ENCODE results near the gene CCDC85B.

CCDC85B gene

DNA sequence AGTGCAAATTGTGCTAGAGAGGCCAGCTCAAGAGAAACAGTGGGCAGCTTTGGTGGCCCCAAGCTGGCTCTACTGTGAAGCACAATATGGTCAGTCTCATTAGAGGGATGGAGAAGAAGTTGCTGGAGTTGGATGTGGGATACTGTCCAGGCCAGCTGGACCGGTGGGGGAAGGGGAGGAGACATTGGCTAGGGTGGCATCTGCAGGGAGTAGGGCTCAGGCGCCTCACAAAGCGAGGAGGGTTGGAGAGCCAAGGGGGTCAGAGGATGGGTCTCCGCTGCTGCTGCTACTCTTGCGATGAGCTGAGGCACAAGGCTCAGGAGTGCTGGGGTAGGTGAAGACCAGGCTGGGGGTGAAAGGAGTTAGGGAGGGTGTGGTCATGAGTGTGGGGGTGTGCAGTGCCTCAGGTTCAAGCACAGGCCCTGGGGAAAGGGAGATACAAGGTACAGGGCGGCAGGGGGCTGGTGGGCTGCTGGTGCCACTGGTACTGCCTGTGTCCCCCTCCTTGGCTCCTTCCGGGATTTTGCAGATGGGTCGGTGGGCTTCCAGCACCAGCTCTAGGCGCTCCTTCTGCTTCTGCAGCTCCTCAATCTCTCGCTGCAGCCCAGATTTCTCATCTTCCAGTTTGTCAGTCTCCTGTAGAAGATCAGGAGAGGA, 2.3 kb downstream of the CCDC85B start:
- H3K4me3 ChIP-seq (replicated peaks; ENCODE audit: low read depth, low read length), result peak overlapping the region; percentile 74
- DNase-seq (ENCODE audit: low read depth), result no peak
- TF ChIP-seq, protein P1, sequence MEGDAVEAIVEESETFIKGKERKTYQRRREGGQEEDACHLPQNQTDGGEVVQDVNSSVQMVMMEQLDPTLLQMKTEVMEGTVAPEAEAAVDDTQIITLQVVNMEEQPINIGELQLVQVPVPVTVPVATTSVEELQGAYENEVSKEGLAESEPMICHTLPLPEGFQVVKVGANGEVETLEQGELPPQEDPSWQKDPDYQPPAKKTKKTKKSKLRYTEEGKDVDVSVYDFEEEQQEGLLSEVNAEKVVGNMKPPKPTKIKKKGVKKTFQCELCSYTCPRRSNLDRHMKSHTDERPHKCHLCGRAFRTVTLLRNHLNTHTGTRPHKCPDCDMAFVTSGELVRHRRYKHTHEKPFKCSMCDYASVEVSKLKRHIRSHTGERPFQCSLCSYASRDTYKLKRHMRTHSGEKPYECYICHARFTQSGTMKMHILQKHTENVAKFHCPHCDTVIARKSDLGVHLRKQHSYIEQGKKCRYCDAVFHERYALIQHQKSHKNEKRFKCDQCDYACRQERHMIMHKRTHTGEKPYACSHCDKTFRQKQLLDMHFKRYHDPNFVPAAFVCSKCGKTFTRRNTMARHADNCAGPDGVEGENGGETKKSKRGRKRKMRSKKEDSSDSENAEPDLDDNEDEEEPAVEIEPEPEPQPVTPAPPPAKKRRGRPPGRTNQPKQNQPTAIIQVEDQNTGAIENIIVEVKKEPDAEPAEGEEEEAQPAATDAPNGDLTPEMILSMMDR (IDR thresholded peaks at IDR 0.05; ENCODE audit: low read length, missing control alignments), result no peak

DNA sequence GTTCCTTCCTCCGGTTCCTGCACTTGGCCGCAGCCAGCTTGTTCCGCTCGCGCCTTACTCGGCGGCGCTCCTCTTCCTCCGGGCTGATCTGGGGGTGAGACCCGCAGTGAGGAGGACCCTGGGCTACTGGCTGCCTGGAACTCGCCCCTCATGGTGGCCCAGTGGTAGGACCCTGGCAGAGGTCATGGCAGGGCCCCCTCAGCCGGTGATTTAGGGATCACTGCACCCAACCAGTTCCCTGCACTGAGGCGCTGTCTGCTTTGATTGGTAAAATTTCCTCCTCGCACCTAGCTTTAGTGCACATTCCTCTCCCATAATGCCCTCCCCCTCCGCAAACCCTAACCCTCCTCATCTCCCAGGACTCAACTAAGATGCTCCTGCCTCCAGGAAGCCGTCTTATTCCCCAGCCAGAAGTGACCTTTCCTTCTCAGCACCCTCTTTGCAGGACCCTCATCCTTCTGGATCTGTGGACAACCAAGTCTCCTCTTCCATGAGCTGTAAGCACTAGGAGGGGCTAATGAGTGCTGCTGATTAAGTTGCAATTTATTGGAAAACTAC, 3.6 kb downstream of the CCDC85B start:
- TF ChIP-seq, protein P1 (IDR thresholded peaks at IDR 0.05; ENCODE audit: low read length, missing control alignments), result no peak
- H3K4me3 ChIP-seq (replicated peaks; ENCODE audit: low read depth, low read length), result no peak overlapping the region
- DNase-seq (ENCODE audit: low read depth), result no peak

DNA sequence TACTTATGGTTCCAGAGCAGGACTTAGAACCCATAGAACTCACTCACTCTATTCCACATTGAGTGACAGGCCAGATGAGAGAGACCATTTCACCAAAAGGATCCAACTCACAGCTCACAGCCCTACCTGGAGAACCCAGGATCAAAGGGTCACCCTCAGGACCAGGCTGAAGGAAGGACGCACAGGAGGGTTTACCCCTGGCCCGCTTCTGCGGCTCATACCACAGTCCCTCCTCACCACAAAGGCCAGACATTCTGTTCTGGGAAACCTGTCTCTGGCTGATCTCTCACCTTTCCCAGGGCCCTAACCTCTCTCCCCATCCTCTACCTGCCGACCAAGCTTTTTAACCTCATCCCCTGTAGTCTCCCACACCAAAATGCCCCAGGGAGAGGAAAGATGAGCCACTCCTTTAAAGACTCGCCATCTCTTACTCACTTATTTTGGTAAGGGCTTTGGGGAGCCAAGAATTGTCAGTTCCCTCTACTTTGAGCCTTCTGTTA, 5.1 kb downstream of the CCDC85B start:
- no peak for DNase-seq (ENCODE audit: low read depth)
- no peak overlapping the region for H3K4me3 ChIP-seq (replicated peaks; ENCODE audit: low read depth, low read length)
- TF ChIP-seq, protein P1 (IDR thresholded peaks at IDR 0.05; ENCODE audit: low read length, missing control alignments), result no peak

DNA sequence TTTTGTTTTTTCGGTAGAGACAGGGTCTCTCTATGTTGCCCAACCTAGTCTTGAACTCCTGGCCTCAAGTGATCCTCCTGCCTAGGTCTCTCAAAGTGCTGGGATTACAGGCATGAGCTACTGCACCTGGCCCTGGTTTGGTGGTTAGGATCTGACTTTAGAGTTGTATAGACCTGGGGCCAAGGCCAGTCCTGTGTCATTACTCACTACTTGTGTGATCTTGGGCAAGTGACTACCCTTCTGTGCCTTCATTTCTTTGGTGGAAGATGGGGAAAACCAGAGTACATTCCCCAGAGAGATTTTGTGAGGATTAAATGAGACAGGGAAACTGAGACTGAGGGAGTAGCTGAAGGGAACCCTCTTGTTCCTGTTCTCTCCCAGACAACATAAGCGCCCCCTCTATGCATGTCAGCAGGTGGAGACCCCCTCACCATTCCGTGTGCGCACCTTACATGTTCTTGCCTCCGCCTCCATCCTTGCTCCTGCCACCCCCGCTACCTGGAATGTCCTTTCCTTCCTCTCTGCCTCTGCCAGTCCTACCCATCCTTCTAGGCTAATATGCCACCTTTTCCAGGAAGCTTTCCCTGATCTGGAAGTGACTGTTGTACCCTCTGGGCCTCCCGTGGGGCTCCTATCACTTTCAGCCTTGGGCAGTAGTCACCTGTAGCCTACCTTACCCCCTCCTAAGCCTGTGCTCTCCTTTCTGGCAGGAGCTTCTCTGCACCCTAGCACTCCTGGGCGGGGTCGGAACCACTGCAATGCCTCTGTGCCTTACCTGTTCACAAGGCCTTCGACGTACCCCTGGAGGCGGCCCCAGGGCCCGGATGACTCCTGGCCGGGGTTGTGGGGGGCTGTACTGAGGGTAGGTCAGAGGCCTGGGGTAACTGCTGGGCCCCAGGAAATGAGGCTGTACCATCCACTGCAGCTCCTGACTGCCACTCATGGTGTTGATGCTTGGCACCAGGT, 5.8 kb downstream of the CCDC85B start:
- TF ChIP-seq, protein P1 (IDR thresholded peaks at IDR 0.05; ENCODE audit: low read length, missing control alignments), result no peak
- H3K4me3 ChIP-seq (replicated peaks; ENCODE audit: low read depth, low read length), result no peak overlapping the region
- no peak for DNase-seq (ENCODE audit: low read depth)

DNA sequence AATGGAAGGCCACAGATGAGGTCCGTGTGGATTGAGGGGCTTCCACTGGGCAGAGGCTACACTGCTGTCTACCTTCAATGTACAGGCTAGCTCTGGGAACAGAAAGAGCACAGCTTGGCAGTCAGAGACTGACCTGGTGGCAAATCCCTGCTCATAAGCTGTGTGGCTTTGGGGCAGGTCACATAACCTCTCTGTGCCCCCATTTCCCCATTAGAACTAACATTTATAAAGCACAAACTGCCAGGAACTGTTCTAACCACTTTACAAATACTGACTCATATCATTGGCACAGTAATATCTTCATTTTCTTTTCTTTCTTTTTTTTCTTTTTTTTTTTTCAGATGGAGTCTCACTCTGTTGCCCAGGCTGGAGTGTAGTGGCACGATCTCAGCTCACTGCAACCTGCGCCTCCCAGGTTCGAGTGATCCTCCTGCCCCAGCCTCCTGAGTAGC, 6.6 kb downstream of the CCDC85B start:
- no peak overlapping the region for H3K4me3 ChIP-seq (replicated peaks; ENCODE audit: low read depth, low read length)
- TF ChIP-seq, protein P1 (IDR thresholded peaks at IDR 0.05; ENCODE audit: low read length, missing control alignments), result no peak
- DNase-seq (ENCODE audit: low read depth), result no peak

DNA sequence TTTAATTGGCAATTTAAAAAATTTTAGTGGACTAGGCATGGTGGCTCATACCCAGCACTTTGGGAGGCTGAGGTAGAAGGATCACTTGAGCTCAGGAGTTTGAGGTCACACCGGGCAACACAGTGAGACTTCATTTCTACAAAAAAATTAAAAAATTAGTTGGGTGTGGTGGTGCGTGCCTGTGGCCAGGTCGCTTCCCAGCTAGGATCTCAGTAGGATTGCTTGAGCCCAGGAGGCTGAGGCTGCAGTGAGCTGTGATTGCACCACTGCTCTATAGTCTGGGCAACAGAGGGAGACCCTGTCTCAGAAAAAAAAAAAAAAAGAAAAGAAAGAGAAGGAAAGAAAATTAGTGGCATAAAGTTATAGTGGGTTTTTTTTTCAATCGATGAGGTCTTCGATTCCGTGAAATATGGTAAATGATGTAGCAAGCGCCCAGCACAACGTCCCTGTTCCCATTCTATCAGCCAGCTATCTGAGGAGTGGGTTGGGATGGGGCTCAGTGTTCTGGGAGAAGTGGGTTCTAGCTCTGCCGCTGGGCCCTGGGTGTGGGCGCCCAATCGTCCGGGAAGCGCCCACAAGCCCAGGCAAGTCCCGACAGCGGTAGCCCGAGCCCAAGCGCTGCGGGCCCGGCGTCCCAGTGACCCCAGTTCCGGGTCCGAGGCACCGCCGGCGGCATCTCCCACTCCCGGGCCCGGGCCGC, 8.3 kb downstream of the CCDC85B start:
- TF ChIP-seq, protein P1 (IDR thresholded peaks at IDR 0.05; ENCODE audit: low read length, missing control alignments), result no peak
- peak; percentile 31 for DNase-seq (ENCODE audit: low read depth)
- H3K4me3 ChIP-seq (replicated peaks; ENCODE audit: low read depth, low read length), result peak overlapping the region; percentile 84

Data from fibroblast of pulmonary artery (primary cell).